CD4-positive, alpha-beta T cell treated with Interleukin-10 for 1 hour (primary cell): Measurements from ENCODE around the gene PSMG3.

Experiments
- DNase-seq: peaks from one replicate; pipeline ENCODE4 v3.0.0-alpha.2; 2020

The PSMG3 gene

GRCh38 chr7:1578513-1578912 is 8.7 kb upstream of the PSMG3 start:
- DNase-seq: no peak

GRCh38 chr7:1576521-1577253 is 6.9 kb upstream of the PSMG3 start:
- DNase-seq: no peak

- DNase-seq: no peak
These were observed 6.0 kb upstream of the PSMG3 start for GRCh38 chr7:1575809-1576208.

GRCh38 chr7:1572111-1572822 is 2.4 kb upstream of the PSMG3 start:
- DNase-seq: no peak

- DNase-seq: no peak
These were observed 396 bp downstream of the PSMG3 start for GRCh38 chr7:1569440-1569832.

GRCh38 chr7:1569016-1569415 is 816 bp downstream of the PSMG3 start:
- peak; percentile 52 for DNase-seq

- DNase-seq: no peak
These were observed 1.8 kb downstream of the PSMG3 start for GRCh38 chr7:1567896-1568510.

GRCh38 chr7:1567049-1567771 is 2.6 kb downstream of the PSMG3 start:
- no peak for DNase-seq

GRCh38 chr7:1566687-1567048 is 3.2 kb downstream of the PSMG3 start:
- DNase-seq: no peak

GRCh38 chr7:1564603-1565022 is 5.2 kb downstream of the PSMG3 start:
- no peak for DNase-seq

- DNase-seq: no peak
These were observed 5.7 kb downstream of the PSMG3 start for GRCh38 chr7:1563981-1564602.

- DNase-seq: no peak
These were observed 7.2 kb downstream of the PSMG3 start for GRCh38 chr7:1562597-1563051.

GRCh38 chr7:1562116-1562515 is 7.7 kb downstream of the PSMG3 start:
- no peak for DNase-seq

- DNase-seq: no peak
These were observed 8.5 kb downstream of the PSMG3 start for GRCh38 chr7:1561036-1561940.

- no peak for DNase-seq
These were observed 9.2 kb downstream of the PSMG3 start for GRCh38 chr7:1560620-1561031.

GRCh38 chr7:1559626-1560590 is 9.9 kb downstream of the PSMG3 start:
- DNase-seq: no peak

GRCh38 chr7:1558841-1559625 is 10.8 kb downstream of the PSMG3 start:
- DNase-seq: no peak

- no peak for DNase-seq
These were observed 11.5 kb downstream of the PSMG3 start for GRCh38 chr7:1558181-1558811.

- DNase-seq: no peak
These were observed 12.1 kb downstream of the PSMG3 start for GRCh38 chr7:1557771-1558170.
